Right atrium auricular region (tissue), 2 donors: ENCODE measurements around the gene ABR. TPM values are rescaled to one million over a fixed set of nuclear protein-coding genes. Genes with fewer than 3 reads are reported as not detected.

ENCODE experiments used
- DNase-seq: peaks from one replicate; pipeline ENCODE4 v3.0.0-alpha.2; 2019; ENCODE audit warnings: low spot score
- H3K27ac ChIP-seq, 2 donors: fragments of 200-600 bp; sonication (generic); 1 replicate in 1 of 2; 2 replicates in 1 of 2; pipeline ENCODE4 v1.5.1; 2016 to 2019
- H3K27me3 ChIP-seq, 2 donors: fragments of 200-600 bp; sonication (generic); one replicate each; pipeline versions ENCODE4 v1.5.1 to v1.6.0; 2017 to 2019
- H3K36me3 ChIP-seq: fragments of 200-600 bp; sonication (generic); one replicate; pipeline ENCODE4 v1.5.1; 2016
- H3K4me1 ChIP-seq, 2 donors: fragments of 200-600 bp; sonication (generic); one replicate each; pipeline versions ENCODE4 v1.5.1 to v1.6.0; 2017 to 2019
- H3K4me3 ChIP-seq, 2 donors: fragments of 200-600 bp; sonication (generic); 1 replicate in 1 of 2; 2 replicates in 1 of 2; pipeline ENCODE4 v1.5.1; 2017 to 2019; ENCODE audit warnings: mild to moderate bottlenecking in 1 of 2, moderate library complexity in 1 of 2
- H3K9me3 ChIP-seq, 2 donors: fragments of 200-600 bp; sonication (generic); one replicate each; pipeline ENCODE4 v1.5.1; 2019
- CTCF ChIP-seq, 2 donors: fragments of 200-600 bp; sonication (generic); IDR thresholded peaks; one replicate each; pipeline ENCODE4 v1.5.1; 2019; ENCODE audit warnings: antibody characterized with exemption in 2 of 2
- total RNA-seq, 2 donors: library from RNA; depleted of rRNA; stranded (reverse); fragments of >200 nt; gene quantifications; one replicate each; pipeline ENCODE4 v1.1.0, GENCODE V29; 2016

The ABR gene
- total RNA-seq, 2 donors from 2014 or later = 94.9 to 116 TPM

- no peaks in the 10 kb centered on the region for H3K27me3 ChIP-seq
- H3K9me3 ChIP-seq = no peaks in the 10 kb centered on the region
- no peak for DNase-seq
- H3K36me3 ChIP-seq = peaks cover 5% of the 10 kb centered on the region
- TF ChIP-seq CTCF (IDR thresholded peaks at IDR 0.05) = no peak
- peaks cover 2 to 51% of the 10 kb centered on the region in 2 donors for H3K4me1 ChIP-seq
- no peak overlapping the region for H3K4me3 ChIP-seq
- no peak overlapping the region for H3K27ac ChIP-seq
Observed at GRCh38 chr17:1033503-1033902, 146.3 kb downstream of the ABR start.

GRCh38 chr17:1032391-1032790 lies 147.4 kb downstream of the ABR start:
- no peak for TF ChIP-seq CTCF (IDR thresholded peaks at IDR 0.05)
- peaks cover 2 to 59% of the 10 kb centered on the region in 2 donors for H3K4me1 ChIP-seq
- no peak for DNase-seq
- H3K27ac ChIP-seq = peak overlapping the region; percentile 83 to 89
- H3K9me3 ChIP-seq = no peaks in the 10 kb centered on the region
- peaks cover 5% of the 10 kb centered on the region for H3K36me3 ChIP-seq
- H3K27me3 ChIP-seq = no peaks in the 10 kb centered on the region
- H3K4me3 ChIP-seq = no peak overlapping the region

- no peak for TF ChIP-seq CTCF (IDR thresholded peaks at IDR 0.05)
- Histone ChIP-seq H3K9me3 (no peaks in the 10 kb centered on the region), H3K36me3 (peaks cover 5% of the 10 kb centered on the region), H3K4me3 (peak overlapping the region; percentile 53 to 61), H3K4me1 (peaks cover 2 to 66% of the 10 kb centered on the region in 2 donors), H3K27ac (peak overlapping the region; percentile 83 to 89), H3K27me3 (no peaks in the 10 kb centered on the region)
- DNase-seq = no peak
Observed at GRCh38 chr17:1031711-1032110, 148.1 kb downstream of the ABR start.

- DNase-seq = peak; percentile 72
- peaks cover 2 to 71% of the 10 kb centered on the region in 2 donors for H3K4me1 ChIP-seq
Observed at GRCh38 chr17:1030684-1031532, 148.9 kb downstream of the ABR start.

GRCh38 chr17:1029922-1030644 lies 149.7 kb downstream of the ABR start:
- H3K27ac ChIP-seq = peak overlapping the region; percentile 83 to 89
- no peak for TF ChIP-seq CTCF (IDR thresholded peaks at IDR 0.05)
- H3K4me3 ChIP-seq = peak overlapping the region; percentile 3 to 61
- H3K4me1 ChIP-seq = peaks cover 2 to 76% of the 10 kb centered on the region in 2 donors
- no peaks in the 10 kb centered on the region for H3K9me3 ChIP-seq
- H3K36me3 ChIP-seq = peaks cover 5% of the 10 kb centered on the region
- H3K27me3 ChIP-seq = no peaks in the 10 kb centered on the region
- no peak for DNase-seq

More at GRCh38 chr17:1030684-1031532, 148.9 kb downstream of the ABR start:
- H3K27me3 ChIP-seq = no peaks in the 10 kb centered on the region
- H3K9me3 ChIP-seq = no peaks in the 10 kb centered on the region
- H3K4me3 ChIP-seq = peak overlapping the region; percentile 53 to 61
- no peak for TF ChIP-seq CTCF (IDR thresholded peaks at IDR 0.05)
- H3K36me3 ChIP-seq = peaks cover 5% of the 10 kb centered on the region
- H3K27ac ChIP-seq = peak overlapping the region; percentile 83 to 89
